Activated CD4-positive, alpha-beta T cell treated with anti-CD3 and anti-CD28 coated beads, Interleukin-2, amount 50 U/mL, for 1 hour (primary cell): ENCODE measurements around the gene FBL.
"Not testable (repeated sequence)": the region's sequence is repeated elsewhere in the genome, so short reads cannot be mapped to it uniquely, and the experiment has no call there.

ENCODE experiments used
- DNase-seq: peaks from one replicate; pipeline ENCODE4 v3.0.0-alpha.2; 2020

FBL gene

GRCh38 chr19:39876486-39876885 lies 30.3 kb upstream of the FBL start:
- DNase-seq: not testable (repeated sequence)

GRCh38 chr19:39875401-39875864 lies 29.3 kb upstream of the FBL start:
- DNase-seq: not testable (repeated sequence)

GRCh38 chr19:39874404-39874803 lies 28.2 kb upstream of the FBL start:
- DNase-seq: no peak

GRCh38 chr19:39873385-39873784 lies 27.2 kb upstream of the FBL start:
- DNase-seq: no peak

GRCh38 chr19:39871886-39872866 lies 26.0 kb upstream of the FBL start:
- DNase-seq: no peak

GRCh38 chr19:39871362-39871761 lies 25.2 kb upstream of the FBL start:
- no peak for DNase-seq

GRCh38 chr19:39870171-39870971 lies 24.2 kb upstream of the FBL start:
- no peak for DNase-seq

GRCh38 chr19:39867952-39868351 lies 21.8 kb upstream of the FBL start:
- no peak for DNase-seq

- DNase-seq: no peak
These were observed 21.0 kb upstream of the FBL start for GRCh38 chr19:39867133-39867532.

- no peak for DNase-seq
These were observed 19.8 kb upstream of the FBL start for GRCh38 chr19:39865953-39866352.

- DNase-seq: no peak
These were observed 19.0 kb upstream of the FBL start for GRCh38 chr19:39865186-39865585.

GRCh38 chr19:39864118-39864517 lies 17.9 kb upstream of the FBL start:
- no peak for DNase-seq

- no peak for DNase-seq
These were observed 12.4 kb upstream of the FBL start for GRCh38 chr19:39858541-39858940.

- no peak for DNase-seq
These were observed 6.7 kb upstream of the FBL start for GRCh38 chr19:39852882-39853281.

GRCh38 chr19:39850892-39851291 lies 4.7 kb upstream of the FBL start:
- DNase-seq: no peak

- DNase-seq: no peak
These were observed 2.2 kb upstream of the FBL start for GRCh38 chr19:39848392-39848791.

- no peak for DNase-seq
These were observed 1.3 kb upstream of the FBL start for GRCh38 chr19:39847525-39847924.

- DNase-seq: no peak
These were observed 703 bp upstream of the FBL start for GRCh38 chr19:39846678-39847486.

- DNase-seq: no peak
These were observed 621 bp downstream of the FBL start for GRCh38 chr19:39845584-39845932.

- DNase-seq: no peak
These were observed 1.0 kb downstream of the FBL start for GRCh38 chr19:39845172-39845571.

- DNase-seq: no peak
These were observed 2.0 kb downstream of the FBL start for GRCh38 chr19:39843919-39844793.
